ENCODE measurements around the gene CHST13. TPM values are rescaled to one million over a fixed set of nuclear protein-coding genes. Genes with fewer than 3 reads are reported as not detected.

The CHST13 gene
- polyA plus RNA-seq, 1 experiment, result not detected

GRCh38 chr3:126512916-126513650 lies 10.9 kb upstream of the CHST13 start:
- POLR2A ChIA-PET, result interaction anchor here (0.6 kb wide), 1 partner anchor 10 kb away, joined by 3 read pairs; no protein-coding TSS in a partner anchor
- DNase-seq (ENCODE audit: low read depth), result no peak
- CTCF ChIA-PET, result interaction anchor here (0.7 to 1.1 kb wide), 2 partner anchors 9 to 1035 kb away, joined by 3 to 5 read pairs; no protein-coding TSS in a partner anchor
- no peak for TF ChIP-seq CTCF (IDR thresholded peaks at IDR 0.05; ENCODE audit: insufficient read depth, low read depth, low read length)
- H3K27me3 ChIP-seq (ENCODE audit: control insufficient read depth, insufficient read depth, low read length), result peaks cover 2% of the 10 kb centered on the region
- no peak overlapping the region for H3K4me3 ChIP-seq (ENCODE audit: low read depth, low read length)
- H3K36me3 ChIP-seq (ENCODE audit: control insufficient read depth, insufficient read depth, low read length), result no peaks in the 10 kb centered on the region

- no peak for DNase-seq (ENCODE audit: low read depth)
- POLR2A ChIA-PET, result no interaction called here
- H3K4me3 ChIP-seq (ENCODE audit: low read depth, low read length), result no peak overlapping the region
- H3K36me3 ChIP-seq (ENCODE audit: control insufficient read depth, insufficient read depth, low read length), result no peaks in the 10 kb centered on the region
- H3K27me3 ChIP-seq (ENCODE audit: control insufficient read depth, insufficient read depth, low read length), result peaks cover 3% of the 10 kb centered on the region
- no peak for TF ChIP-seq CTCF (IDR thresholded peaks at IDR 0.05; ENCODE audit: insufficient read depth, low read depth, low read length)
- CTCF ChIA-PET, result interaction anchor here (1.0 to 1.1 kb wide), 2 partner anchors 8 to 1034 kb away, joined by 3 to 5 read pairs; no protein-coding TSS in a partner anchor
These were observed 9.8 kb upstream of the CHST13 start for GRCh38 chr3:126514161-126514560.

GRCh38 chr3:126515066-126515706 lies 8.8 kb upstream of the CHST13 start:
- no peak for DNase-seq (ENCODE audit: low read depth)
- Histone ChIP-seq H3K27me3 (ENCODE audit: control insufficient read depth, insufficient read depth, low read length) (peaks cover 3% of the 10 kb centered on the region), H3K4me3 (ENCODE audit: low read depth, low read length) (no peak overlapping the region), H3K36me3 (ENCODE audit: control insufficient read depth, insufficient read depth, low read length) (no peaks in the 10 kb centered on the region)
- ChIA-PET CTCF (no interaction called here), POLR2A (no interaction called here)
- TF ChIP-seq CTCF (IDR thresholded peaks at IDR 0.05; ENCODE audit: insufficient read depth, low read depth, low read length), result no peak

- CTCF ChIA-PET, result no interaction called here
- no peak for DNase-seq (ENCODE audit: low read depth)
- Histone ChIP-seq H3K4me3 (ENCODE audit: low read depth, low read length) (no peak overlapping the region), H3K27me3 (ENCODE audit: control insufficient read depth, insufficient read depth, low read length) (peaks cover 3% of the 10 kb centered on the region), H3K36me3 (ENCODE audit: control insufficient read depth, insufficient read depth, low read length) (no peaks in the 10 kb centered on the region)
- POLR2A ChIA-PET, result no interaction called here
- no peak for TF ChIP-seq CTCF (IDR thresholded peaks at IDR 0.05; ENCODE audit: insufficient read depth, low read depth, low read length)
These were observed 7.6 kb upstream of the CHST13 start for GRCh38 chr3:126516152-126516935.

- H3K4me3 ChIP-seq (ENCODE audit: low read depth, low read length), result no peak overlapping the region
- POLR2A ChIA-PET, result no interaction called here
- CTCF ChIA-PET, result no interaction called here
- no peak for TF ChIP-seq CTCF (IDR thresholded peaks at IDR 0.05; ENCODE audit: insufficient read depth, low read depth, low read length)
- DNase-seq (ENCODE audit: low read depth), result no peak
- H3K36me3 ChIP-seq (ENCODE audit: control insufficient read depth, insufficient read depth, low read length), result no peaks in the 10 kb centered on the region
- peaks cover 3% of the 10 kb centered on the region for H3K27me3 ChIP-seq (ENCODE audit: control insufficient read depth, insufficient read depth, low read length)
These were observed 7.0 kb upstream of the CHST13 start for GRCh38 chr3:126516936-126517290.
